Keratinocyte (primary cell): ENCODE results near the gene APEH. TPM values are rescaled to one million over a fixed set of nuclear protein-coding genes. Genes with fewer than 3 reads are reported as not detected.

ENCODE experiments used
- DNase-seq: peaks from one replicate; pipeline ENCODE4 v3.0.0-alpha.2; 2011; ENCODE audit warnings: low read depth, missing footprints, low spot score
- FAIRE-seq: peaks from 2 replicates; lab custom pipeline; 2011; peaks lifted over from hg19 to GRCh38; lab: Jason Lieb, UNC
- H2AFZ ChIP-seq: 2 replicates; pipeline ENCODE4 v1.6.0; 2012; ENCODE audit warnings: low read length, control low read depth, inconsistent platforms; ENCODE audit not compliant: control insufficient read depth
- H3K27ac ChIP-seq: 2 replicates; pipeline ENCODE4 v1.5.1; 2011; ENCODE audit warnings: low read length; ENCODE audit not compliant: control insufficient read depth, insufficient read depth
- H3K27me3 ChIP-seq: 3 replicates; pipeline ENCODE4 v1.6.0; 2011; ENCODE audit warnings: low read length; ENCODE audit not compliant: control insufficient read depth, insufficient read depth; ENCODE audit errors: extremely low read depth
- H3K36me3 ChIP-seq, 2 experiments: 2 replicates in 1 of 2; 3 replicates in 1 of 2; pipeline ENCODE4 v1.5.1; 2011; ENCODE audit warnings: low read length in 2 of 2, mild to moderate bottlenecking in 1 of 2; ENCODE audit not compliant: control insufficient read depth in 2 of 2, insufficient read depth in 2 of 2; ENCODE audit errors: extremely low read depth in 1 of 2
- H3K4me1 ChIP-seq: 3 replicates; pipeline ENCODE4 v1.5.1; 2011; ENCODE audit warnings: low read length; ENCODE audit not compliant: control insufficient read depth, insufficient read depth; ENCODE audit errors: extremely low read depth
- H3K4me2 ChIP-seq: 3 replicates; pipeline ENCODE4 v1.6.0; 2011; ENCODE audit warnings: low read depth, low read length; ENCODE audit not compliant: control insufficient read depth, insufficient read depth; ENCODE audit errors: extremely low read depth
- H3K4me3 ChIP-seq, 3 experiments: fragments of 200-600 bp in 1 of 3; sonication (generic) in 1 of 3; 2 replicates in 2 of 3; 3 replicates in 1 of 3; pipeline ENCODE4 v1.5.1; 2011 to 2016; ENCODE audit warnings: low read length in 3 of 3, mild to moderate bottlenecking in 3 of 3, control low read depth in 2 of 3, inconsistent platforms in 1 of 3, low read depth in 1 of 3, mixed read lengths in 1 of 3, mixed run types in 1 of 3, moderate library complexity in 1 of 3; ENCODE audit not compliant: control insufficient read depth in 2 of 3, insufficient read depth in 2 of 3; ENCODE audit errors: extremely low read depth in 1 of 3
- H3K79me2 ChIP-seq: 2 replicates; pipeline ENCODE4 v1.6.0; 2012; ENCODE audit warnings: low read length; ENCODE audit not compliant: control insufficient read depth, insufficient read depth
- H3K9ac ChIP-seq: 3 replicates; pipeline ENCODE4 v1.6.0; 2011; ENCODE audit warnings: low read length; ENCODE audit not compliant: control insufficient read depth, insufficient read depth; ENCODE audit errors: extremely low read depth
- H3K9me1 ChIP-seq: 3 replicates; pipeline ENCODE4 v1.6.0; 2011; ENCODE audit warnings: low read length; ENCODE audit not compliant: control insufficient read depth, insufficient read depth; ENCODE audit errors: extremely low read depth
- H3K9me3 ChIP-seq: 2 replicates; pipeline ENCODE4 v1.5.1; 2012; ENCODE audit warnings: low read depth, low read length; ENCODE audit not compliant: control insufficient read depth
- H4K20me1 ChIP-seq: 3 replicates; pipeline ENCODE4 v1.6.0; 2011; ENCODE audit warnings: low read length; ENCODE audit not compliant: control insufficient read depth, insufficient read depth; ENCODE audit errors: extremely low read depth
- CTCF ChIP-seq, 3 experiments: IDR thresholded peaks in 1 of 3; conservative IDR thresholded peaks in 1 of 3; optimal IDR thresholded peaks in 1 of 3; 2 replicates in 2 of 3; 3 replicates in 1 of 3; pipeline versions ENCODE3 to v1.5.1; 2011; ENCODE audit warnings: low read length in 3 of 3, mild to moderate bottlenecking in 3 of 3, moderate library complexity in 2 of 3, control low read depth in 1 of 3, inconsistent platforms in 1 of 3; ENCODE audit not compliant: insufficient read depth in 2 of 3; ENCODE audit errors: extremely low read depth in 1 of 3
- EZH2 ChIP-seq: IDR thresholded peaks from one replicate; pipeline ENCODE4 v1.6.1; 2012; ENCODE audit warnings: inconsistent platforms, mild to moderate bottlenecking, low read length, moderate library complexity
- dilution Hi-C: fragments of 300-500 bp; cut with MboI; formaldehyde crosslinking; loops from one replicate; pipeline ENCODE4 v1.7.0; 2020; ENCODE audit warnings: low sequenced_read_pairs; ENCODE audit not compliant: extremely low pct_ligation_motif_present
- polyA plus RNA-seq, 5 experiments: library from polyadenylated mRNA; depleted of rRNA in 3 of 5; stranded (reverse) in 3 of 5; stranded (forward) in 1 of 5; unstranded in 1 of 5; fragments of >200 nt; gene quantifications; 1 replicate in 1 of 5; 2 replicates in 3 of 5; 3 replicates in 1 of 5; pipeline versions ENCODE4 v1.2.1 to v1.2.3, GENCODE V29; 2011 to 2012; ENCODE audit warnings: missing spikeins in 2 of 5, low read depth in 1 of 5, low replicate concordance in 1 of 5

Gene APEH
- polyA plus RNA-seq, 1 donor (not counting 4 experiments of a cell fraction or from before 2014, with no cell fraction given): 106 TPM

GRCh38 chr3:49713336-49714105, 39.4 kb downstream of the APEH start:
- H3K4me1 ChIP-seq: peaks cover 10% of the 10 kb centered on the region
- DNase-seq: no peak
- H2AFZ ChIP-seq: no peak overlapping the region
- H3K36me3 ChIP-seq: peaks cover 0 to 17% of the 10 kb centered on the region in 2 experiments
- no peak overlapping the region for H3K27ac ChIP-seq
- H3K79me2 ChIP-seq: no peaks in the 10 kb centered on the region
- dilution Hi-C loops: no loop called here
- no peaks in the 10 kb centered on the region for H3K9me1 ChIP-seq
- no peaks in the 10 kb centered on the region for H3K27me3 ChIP-seq
- no peak for TF ChIP-seq CTCF (optimal IDR thresholded peaks at IDR 0.05 in 1 of 3, IDR thresholded peaks at IDR 0.05 in 1 of 3, conservative IDR thresholded peaks at IDR 0.05 in 1 of 3; ENCODE audit: extremely low read depth in 1 of 3, insufficient read depth in 2 of 3, low read length in 3 of 3)
- TF ChIP-seq EZH2: no peak
- no peaks in the 10 kb centered on the region for H3K9me3 ChIP-seq
- H3K4me2 ChIP-seq: no peak overlapping the region
- H3K9ac ChIP-seq: no peak overlapping the region
- H4K20me1 ChIP-seq: peaks cover 2% of the 10 kb centered on the region
- FAIRE-seq: no peak
- H3K4me3 ChIP-seq: no peak overlapping the region

- H3K27me3 ChIP-seq: no peaks in the 10 kb centered on the region
- H3K4me2 ChIP-seq: no peak overlapping the region
- peaks cover 17% of the 10 kb centered on the region for H3K4me1 ChIP-seq
- H3K4me3 ChIP-seq: no peak overlapping the region
- no peak overlapping the region for H3K27ac ChIP-seq
- H3K9ac ChIP-seq: no peak overlapping the region
- H3K79me2 ChIP-seq: no peaks in the 10 kb centered on the region
- H4K20me1 ChIP-seq: peaks cover 10% of the 10 kb centered on the region
- FAIRE-seq: no peak
- TF ChIP-seq EZH2 (no peak), CTCF (optimal IDR thresholded peaks at IDR 0.05 in 1 of 3, IDR thresholded peaks at IDR 0.05 in 1 of 3, conservative IDR thresholded peaks at IDR 0.05 in 1 of 3; ENCODE audit: extremely low read depth in 1 of 3, insufficient read depth in 2 of 3, low read length in 3 of 3) (no peak)
- H3K9me1 ChIP-seq: no peaks in the 10 kb centered on the region
- H3K9me3 ChIP-seq: no peaks in the 10 kb centered on the region
- peaks cover 0 to 17% of the 10 kb centered on the region in 2 experiments for H3K36me3 ChIP-seq
- H2AFZ ChIP-seq: no peak overlapping the region
- dilution Hi-C loops: no loop called here
- DNase-seq: no peak
Observed at GRCh38 chr3:49714728-49715550, 40.8 kb downstream of the APEH start.
